K562 (cell line): Measurements from ENCODE around the gene DTL. TPM values are rescaled to one million over a fixed set of nuclear protein-coding genes. Genes with fewer than 3 reads are reported as not detected.

Experiments used
- BCL6 ChIP-seq: fragments of 250-450 bp; sonication (Bioruptor Pico); IDR thresholded peaks from 2 replicates; pipeline ENCODE4 v1.4.0; 2020
- CCAR2 ChIP-seq: fragments of 200-400 bp; formaldehyde crosslinking; IDR thresholded peaks from 2 replicates; pipeline ENCODE4 v1.6.1; 2017; ENCODE audit warnings: mild to moderate bottlenecking, low read depth, low read length
- FOXK2 ChIP-seq, 2 experiments: fragments of 450-650 bp; IDR thresholded peaks in 1 of 2; conservative IDR thresholded peaks in 1 of 2; 2 replicates each; pipeline ENCODE4 v1.6.1; 2016; ENCODE audit warnings: low read depth in 2 of 2, mild to moderate bottlenecking in 1 of 2
- IFI16 ChIP-seq: fragments of 250-450 bp; sonication (Bioruptor Pico); IDR thresholded peaks from 2 replicates; pipeline ENCODE4 v2.1.2; 2022; ENCODE audit warnings: mild to moderate bottlenecking, inconsistent platforms
- MAFF ChIP-seq: IDR thresholded peaks from 2 replicates; pipeline ENCODE4 v1.6.1; 2012; ENCODE audit warnings: low read length, improper control_type of control experiment
- MAFG ChIP-seq: fragments of 450-650 bp; conservative IDR thresholded peaks from 2 replicates; pipeline ENCODE4 v1.6.1; 2016; ENCODE audit warnings: missing genetic modification characterization, missing compliant biosample characterization
- PCBP2 ChIP-seq: fragments of 200-400 bp; formaldehyde crosslinking; IDR thresholded peaks from 2 replicates; pipeline ENCODE4 v1.6.1; 2018; ENCODE audit warnings: low read length, low read depth, mild to moderate bottlenecking, moderate library complexity; ENCODE audit not compliant: poor library complexity, severe bottlenecking
- SAP30 ChIP-seq: fragments of 200-600 bp; sonication (generic); IDR thresholded peaks from 2 replicates; pipeline ENCODE4 v1.6.1; 2012; ENCODE audit warnings: borderline replicate concordance, low read depth, mild to moderate bottlenecking, moderate library complexity, low read length, control low read depth, inconsistent platforms; ENCODE audit not compliant: insufficient read depth, poor library complexity, severe bottlenecking
- U2AF2 ChIP-seq: fragments of 200-400 bp; formaldehyde crosslinking; optimal IDR thresholded peaks from 2 replicates; pipeline ENCODE3; 2017; ENCODE audit warnings: low read depth, mild to moderate bottlenecking, low read length
- ZNF232 ChIP-seq: sonication (generic); formaldehyde crosslinking; IDR thresholded peaks from 2 replicates; pipeline ENCODE4 v1.8.0; 2022; ENCODE audit warnings: mild to moderate bottlenecking, missing genetic modification reagents
- ZNF644 ChIP-seq: fragments of 200-800 bp; sonication (Bioruptor generic); IDR thresholded peaks from 2 replicates; pipeline ENCODE4 v1.6.1; 2016; ENCODE audit warnings: low read depth, missing genetic modification characterization, missing compliant biosample characterization
- ZNF668 ChIP-seq: fragments of 250-450 bp; sonication (Bioruptor Pico); IDR thresholded peaks from 2 replicates; pipeline ENCODE4 v1.8.0; 2022; ENCODE audit warnings: mild to moderate bottlenecking, inconsistent platforms
- ZSCAN29 ChIP-seq: fragments of 450-650 bp; IDR thresholded peaks from 2 replicates; pipeline ENCODE4 v1.6.1; 2017
- polyA plus RNA-seq, 8 experiments: library from polyadenylated mRNA; depleted of rRNA in 4 of 8; stranded (reverse) in 5 of 8; unstranded in 3 of 8; fragments of >200 nt; fragmentation: Nextera tagmentation in 2 of 8; fragmentation: Illumina TruSeq in 1 of 8; extraction: Ambion mirVana in 2 of 8; extraction: Trizol in 1 of 8; gene quantifications; 2 replicates each; pipeline versions ENCODE4 v1.2.1 to v1.2.3, GENCODE V29; 2011 to 2014; ENCODE audit warnings: inconsistent platforms in 1 of 8, missing spikeins in 1 of 8
- total RNA-seq, 7 experiments: library from RNA; depleted of rRNA in 6 of 7; stranded (reverse); fragments of >200 nt in 6 of 7; fragmentation: Illumina TruSeq in 2 of 7; extraction: Trizol in 2 of 7; gene quantifications; 2 replicates each; pipeline versions ENCODE4 v1.2.1 to v1.2.3, GENCODE V29; 2011 to 2021; ENCODE audit warnings: low replicate concordance in 1 of 7
- TF ChIP-seq, protein P1 (sequence below), 2 experiments: fragments of 450-650 bp; formaldehyde crosslinking in 1 of 2; IDR thresholded peaks; 2 replicates each; pipeline versions ENCODE4 v1.4.0 to v1.6.1; 2014 to 2020; ENCODE audit warnings: mild to moderate bottlenecking in 2 of 2, borderline replicate concordance in 1 of 2, low read depth in 1 of 2
- TF ChIP-seq, protein P2 (sequence below): fragments of 450-650 bp; IDR thresholded peaks from 2 replicates; pipeline ENCODE4 v1.6.1; 2016; ENCODE audit warnings: missing biosample characterization, missing genetic modification characterization
- TF ChIP-seq, protein P3 (sequence below): fragments of 450-650 bp; formaldehyde crosslinking; IDR thresholded peaks from 2 replicates; pipeline ENCODE4 v1.4.0; 2022; ENCODE audit warnings: missing genetic modification characterization

The DTL gene
- total and polyA plus RNA-seq, 9 of the 15 experiments (the other 6 are each of a cell fraction or from before 2014, with no cell fraction given) = 38.3 to 81.0 (median 63.2) TPM

DNA sequence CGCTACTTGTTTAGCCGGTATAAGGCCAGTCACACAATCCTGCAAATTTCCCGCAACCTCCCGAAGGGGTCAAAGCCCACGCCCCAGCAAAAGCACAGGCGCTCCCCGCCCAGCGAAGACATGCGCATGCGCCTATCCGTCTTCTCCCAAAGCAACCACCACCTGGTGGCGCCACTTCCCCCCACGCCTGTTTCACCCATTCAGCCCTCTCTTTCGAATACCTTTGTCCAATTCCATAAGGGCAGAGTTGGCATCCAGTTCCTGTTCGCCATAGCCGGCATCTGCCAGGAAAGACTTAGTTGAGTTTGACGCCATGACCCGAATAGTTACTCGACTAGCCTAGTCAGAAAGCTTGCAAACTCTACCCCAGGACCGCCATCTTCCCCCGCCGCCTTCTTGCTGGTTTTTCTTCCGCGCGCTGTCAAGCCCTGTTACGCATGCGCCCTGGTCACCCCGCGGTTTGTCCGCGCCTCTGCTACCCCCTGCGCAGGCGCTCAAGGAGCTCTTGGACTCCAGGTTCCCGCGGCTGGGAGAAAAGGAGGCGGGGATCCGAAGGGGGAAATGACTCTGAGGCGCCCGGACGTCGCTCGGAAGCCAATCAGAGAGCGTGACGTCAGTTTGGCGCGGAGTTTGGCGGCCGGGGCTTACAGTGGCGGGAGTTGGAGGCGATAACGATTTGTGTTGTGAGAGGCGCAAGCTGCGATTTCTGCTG, at the start of gene DTL, which contains the start of gene INTS7 (continued):
- TF ChIP-seq, protein P1, sequence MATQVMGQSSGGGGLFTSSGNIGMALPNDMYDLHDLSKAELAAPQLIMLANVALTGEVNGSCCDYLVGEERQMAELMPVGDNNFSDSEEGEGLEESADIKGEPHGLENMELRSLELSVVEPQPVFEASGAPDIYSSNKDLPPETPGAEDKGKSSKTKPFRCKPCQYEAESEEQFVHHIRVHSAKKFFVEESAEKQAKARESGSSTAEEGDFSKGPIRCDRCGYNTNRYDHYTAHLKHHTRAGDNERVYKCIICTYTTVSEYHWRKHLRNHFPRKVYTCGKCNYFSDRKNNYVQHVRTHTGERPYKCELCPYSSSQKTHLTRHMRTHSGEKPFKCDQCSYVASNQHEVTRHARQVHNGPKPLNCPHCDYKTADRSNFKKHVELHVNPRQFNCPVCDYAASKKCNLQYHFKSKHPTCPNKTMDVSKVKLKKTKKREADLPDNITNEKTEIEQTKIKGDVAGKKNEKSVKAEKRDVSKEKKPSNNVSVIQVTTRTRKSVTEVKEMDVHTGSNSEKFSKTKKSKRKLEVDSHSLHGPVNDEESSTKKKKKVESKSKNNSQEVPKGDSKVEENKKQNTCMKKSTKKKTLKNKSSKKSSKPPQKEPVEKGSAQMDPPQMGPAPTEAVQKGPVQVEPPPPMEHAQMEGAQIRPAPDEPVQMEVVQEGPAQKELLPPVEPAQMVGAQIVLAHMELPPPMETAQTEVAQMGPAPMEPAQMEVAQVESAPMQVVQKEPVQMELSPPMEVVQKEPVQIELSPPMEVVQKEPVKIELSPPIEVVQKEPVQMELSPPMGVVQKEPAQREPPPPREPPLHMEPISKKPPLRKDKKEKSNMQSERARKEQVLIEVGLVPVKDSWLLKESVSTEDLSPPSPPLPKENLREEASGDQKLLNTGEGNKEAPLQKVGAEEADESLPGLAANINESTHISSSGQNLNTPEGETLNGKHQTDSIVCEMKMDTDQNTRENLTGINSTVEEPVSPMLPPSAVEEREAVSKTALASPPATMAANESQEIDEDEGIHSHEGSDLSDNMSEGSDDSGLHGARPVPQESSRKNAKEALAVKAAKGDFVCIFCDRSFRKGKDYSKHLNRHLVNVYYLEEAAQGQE (IDR thresholded peaks at IDR 0.05; ENCODE audit: borderline replicate concordance) = 0 out of 2 replicates have a peak, but pooled peaks have one; percentile 2
- TF ChIP-seq, protein P1 (CRISPR knock-in tag; IDR thresholded peaks at IDR 0.05; ENCODE audit: low read depth) = peak; percentile 84
- TF ChIP-seq ZSCAN29 = no peak
- no peak for TF ChIP-seq PCBP2
- TF ChIP-seq IFI16 (CRISPR knock-in tag) = no peak
- TF ChIP-seq MAFF = no peak
- TF ChIP-seq ZNF668 (CRISPR knock-in tag) = no peak
- TF ChIP-seq MAFG (tag) = no peak; the same call in 1 of the 2 replicates
- TF ChIP-seq, protein P2, sequence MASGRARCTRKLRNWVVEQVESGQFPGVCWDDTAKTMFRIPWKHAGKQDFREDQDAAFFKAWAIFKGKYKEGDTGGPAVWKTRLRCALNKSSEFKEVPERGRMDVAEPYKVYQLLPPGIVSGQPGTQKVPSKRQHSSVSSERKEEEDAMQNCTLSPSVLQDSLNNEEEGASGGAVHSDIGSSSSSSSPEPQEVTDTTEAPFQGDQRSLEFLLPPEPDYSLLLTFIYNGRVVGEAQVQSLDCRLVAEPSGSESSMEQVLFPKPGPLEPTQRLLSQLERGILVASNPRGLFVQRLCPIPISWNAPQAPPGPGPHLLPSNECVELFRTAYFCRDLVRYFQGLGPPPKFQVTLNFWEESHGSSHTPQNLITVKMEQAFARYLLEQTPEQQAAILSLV (tag) = peak; percentile 56
- TF ChIP-seq, protein P3, sequence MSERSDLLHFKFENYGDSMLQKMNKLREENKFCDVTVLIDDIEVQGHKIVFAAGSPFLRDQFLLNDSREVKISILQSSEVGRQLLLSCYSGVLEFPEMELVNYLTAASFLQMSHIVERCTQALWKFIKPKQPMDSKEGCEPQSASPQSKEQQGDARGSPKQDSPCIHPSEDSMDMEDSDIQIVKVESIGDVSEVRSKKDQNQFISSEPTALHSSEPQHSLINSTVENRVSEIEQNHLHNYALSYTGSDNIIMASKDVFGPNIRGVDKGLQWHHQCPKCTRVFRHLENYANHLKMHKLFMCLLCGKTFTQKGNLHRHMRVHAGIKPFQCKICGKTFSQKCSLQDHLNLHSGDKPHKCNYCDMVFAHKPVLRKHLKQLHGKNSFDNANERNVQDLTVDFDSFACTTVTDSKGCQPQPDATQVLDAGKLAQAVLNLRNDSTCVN (CRISPR knock-in tag) = peak; percentile 93
- no peak for TF ChIP-seq CCAR2
- TF ChIP-seq BCL6 (CRISPR knock-in tag) = no peak
- TF ChIP-seq FOXK2 (conservative IDR thresholded peaks at IDR 0.05 in 1 of 2, IDR thresholded peaks at IDR 0.05 in 1 of 2; ENCODE audit: low read depth in 2 of 2) = peak; percentile 95 to 96
- no peak for TF ChIP-seq U2AF2
- TF ChIP-seq SAP30 = peak; percentile 98
- no peak for TF ChIP-seq ZNF644 (tag)
- no peak for TF ChIP-seq ZNF232 (CRISPR knock-in tag)
